HepG2 (cell line): ENCODE data around the gene GPR37L1. TPM values are rescaled to one million over a fixed set of nuclear protein-coding genes. Genes with fewer than 3 reads are reported as not detected.

ENCODE experiments used
- CREB1 ChIP-seq, 2 experiments: fragments of 450-650 bp in 1 of 2; IDR thresholded peaks; 2 replicates each; pipeline ENCODE4 v1.6.1; 2016 to 2017; ENCODE audit warnings: control low read depth in 1 of 2, mild to moderate bottlenecking in 1 of 2, missing compliant biosample characterization in 1 of 2, missing genetic modification characterization in 1 of 2
- ELF4 ChIP-seq: sonication (generic); formaldehyde crosslinking; IDR thresholded peaks from 2 replicates; pipeline ENCODE4 v1.5.0; 2020; ENCODE audit warnings: missing genetic modification reagents, mild to moderate bottlenecking, moderate library complexity, borderline replicate concordance
- KAT7 ChIP-seq: IDR thresholded peaks from 2 replicates; pipeline ENCODE4 v1.6.1; 2018; ENCODE audit warnings: borderline replicate concordance, missing compliant biosample characterization
- PHF20 ChIP-seq: sonication (generic); formaldehyde crosslinking; IDR thresholded peaks from 2 replicates; pipeline ENCODE4 v1.5.0; 2020; ENCODE audit warnings: mild to moderate bottlenecking, missing genetic modification reagents
- SMC3 ChIP-seq: IDR thresholded peaks from 2 replicates; pipeline ENCODE4 v1.6.1; 2011; ENCODE audit warnings: low read length, improper control_type of control experiment
- SP5 ChIP-seq: IDR thresholded peaks from 2 replicates; pipeline ENCODE4 v1.6.1; 2016; ENCODE audit warnings: low read depth, borderline replicate concordance
- SSRP1 ChIP-seq: IDR thresholded peaks from 2 replicates; pipeline ENCODE4 v1.6.1; 2016; ENCODE audit warnings: control low read depth
- STAG1 ChIP-seq: sonication (generic); formaldehyde crosslinking; IDR thresholded peaks from 2 replicates; pipeline ENCODE4 v1.4.0; 2020; ENCODE audit warnings: missing genetic modification reagents
- ZFYVE20 ChIP-seq: sonication (generic); formaldehyde crosslinking; IDR thresholded peaks from 2 replicates; pipeline ENCODE4 v1.8.0; 2023; ENCODE audit warnings: low read depth, mild to moderate bottlenecking, moderate library complexity, missing genetic modification reagents, borderline replicate concordance
- polyA plus RNA-seq, 8 experiments: library from polyadenylated mRNA; depleted of rRNA in 3 of 8; stranded (reverse) in 7 of 8; unstranded in 1 of 8; fragments of >200 nt; fragmentation: Illumina TruSeq in 4 of 8; extraction: Trizol in 4 of 8; gene quantifications; 2 replicates each; pipeline versions ENCODE4 v1.2.1 to v1.2.3, GENCODE V29; 2011 to 2016; ENCODE audit warnings: low read depth in 4 of 8, missing spikeins in 1 of 8, mixed read lengths in 1 of 8; ENCODE audit not compliant: insufficient read depth in 1 of 8
- total RNA-seq, 5 experiments: library from RNA; depleted of rRNA; stranded (reverse); fragments of >200 nt; fragmentation: Illumina TruSeq; extraction: Trizol; gene quantifications; 2 replicates each; pipeline ENCODE4 v1.2.3, GENCODE V29; 2016; ENCODE audit warnings: low read depth in 1 of 5
- TF ChIP-seq, protein P1 (sequence below): sonication (generic); formaldehyde crosslinking; IDR thresholded peaks from 2 replicates; pipeline ENCODE4 v1.4.0; 2020; ENCODE audit warnings: missing genetic modification reagents, borderline replicate concordance
- TF ChIP-seq, protein P2 (sequence below): sonication (generic); formaldehyde crosslinking; conservative IDR thresholded peaks from 2 replicates; pipeline ENCODE4 v1.4.0; 2020; ENCODE audit warnings: missing genetic modification reagents
- TF ChIP-seq, protein P3 (sequence below): sonication (generic); formaldehyde crosslinking; IDR thresholded peaks from 2 replicates; pipeline ENCODE4 v1.4.0; 2020; ENCODE audit warnings: missing genetic modification reagents; ENCODE audit errors: not compliant biosample characterization
- TF ChIP-seq, protein P4 (sequence below): sonication (generic); formaldehyde crosslinking; IDR thresholded peaks from 2 replicates; pipeline ENCODE4 v1.5.0; 2020; ENCODE audit warnings: mild to moderate bottlenecking, missing genetic modification reagents

The GPR37L1 gene
- total and polyA plus RNA-seq, 2 of the 13 experiments (the other 11 are each of a cell fraction or from before 2014, with no cell fraction given), result 0.13 TPM; not detected in 1

DNA sequence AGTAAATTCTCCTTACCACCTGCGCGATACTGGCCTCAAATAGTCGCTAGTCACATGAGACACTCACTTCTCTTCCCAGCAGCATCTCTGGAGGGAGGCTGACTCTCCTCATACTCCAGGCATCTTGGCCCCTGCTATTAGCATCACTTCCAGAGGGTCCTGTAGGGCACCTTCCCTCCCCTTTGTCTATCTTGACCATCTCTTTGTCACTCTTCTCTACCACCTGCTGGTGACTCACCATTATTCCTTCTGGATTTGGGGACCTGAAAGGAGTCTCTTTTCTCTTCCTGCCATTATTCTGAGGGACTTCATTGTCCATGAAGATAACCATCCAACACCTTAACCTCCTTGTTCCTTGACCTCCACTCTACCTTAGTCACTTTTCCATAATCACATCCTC is 31.7 kb upstream of the GPR37L1 start (continued):
- TF ChIP-seq, protein P1, sequence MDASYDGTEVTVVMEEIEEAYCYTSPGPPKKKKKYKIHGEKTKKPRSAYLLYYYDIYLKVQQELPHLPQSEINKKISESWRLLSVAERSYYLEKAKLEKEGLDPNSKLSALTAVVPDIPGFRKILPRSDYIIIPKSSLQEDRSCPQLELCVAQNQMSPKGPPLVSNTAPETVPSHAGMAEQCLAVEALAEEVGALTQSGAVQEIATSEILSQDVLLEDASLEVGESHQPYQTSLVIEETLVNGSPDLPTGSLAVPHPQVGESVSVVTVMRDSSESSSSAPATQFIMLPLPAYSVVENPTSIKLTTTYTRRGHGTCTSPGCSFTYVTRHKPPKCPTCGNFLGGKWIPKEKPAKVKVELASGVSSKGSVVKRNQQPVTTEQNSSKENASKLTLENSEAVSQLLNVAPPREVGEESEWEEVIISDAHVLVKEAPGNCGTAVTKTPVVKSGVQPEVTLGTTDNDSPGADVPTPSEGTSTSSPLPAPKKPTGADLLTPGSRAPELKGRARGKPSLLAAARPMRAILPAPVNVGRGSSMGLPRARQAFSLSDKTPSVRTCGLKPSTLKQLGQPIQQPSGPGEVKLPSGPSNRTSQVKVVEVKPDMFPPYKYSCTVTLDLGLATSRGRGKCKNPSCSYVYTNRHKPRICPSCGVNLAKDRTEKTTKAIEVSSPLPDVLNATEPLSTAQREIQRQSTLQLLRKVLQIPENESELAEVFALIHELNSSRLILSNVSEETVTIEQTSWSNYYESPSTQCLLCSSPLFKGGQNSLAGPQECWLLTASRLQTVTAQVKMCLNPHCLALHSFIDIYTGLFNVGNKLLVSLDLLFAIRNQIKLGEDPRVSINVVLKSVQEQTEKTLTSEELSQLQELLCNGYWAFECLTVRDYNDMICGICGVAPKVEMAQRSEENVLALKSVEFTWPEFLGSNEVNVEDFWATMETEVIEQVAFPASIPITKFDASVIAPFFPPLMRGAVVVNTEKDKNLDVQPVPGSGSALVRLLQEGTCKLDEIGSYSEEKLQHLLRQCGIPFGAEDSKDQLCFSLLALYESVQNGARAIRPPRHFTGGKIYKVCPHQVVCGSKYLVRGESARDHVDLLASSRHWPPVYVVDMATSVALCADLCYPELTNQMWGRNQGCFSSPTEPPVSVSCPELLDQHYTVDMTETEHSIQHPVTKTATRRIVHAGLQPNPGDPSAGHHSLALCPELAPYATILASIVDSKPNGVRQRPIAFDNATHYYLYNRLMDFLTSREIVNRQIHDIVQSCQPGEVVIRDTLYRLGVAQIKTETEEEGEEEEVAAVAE (CRISPR knock-in tag), result no peak
- TF ChIP-seq KAT7 (CRISPR knock-in tag), result no peak
- TF ChIP-seq SMC3, result peak; percentile 80
- TF ChIP-seq STAG1 (CRISPR knock-in tag), result peak; percentile 79
- TF ChIP-seq, protein P2, sequence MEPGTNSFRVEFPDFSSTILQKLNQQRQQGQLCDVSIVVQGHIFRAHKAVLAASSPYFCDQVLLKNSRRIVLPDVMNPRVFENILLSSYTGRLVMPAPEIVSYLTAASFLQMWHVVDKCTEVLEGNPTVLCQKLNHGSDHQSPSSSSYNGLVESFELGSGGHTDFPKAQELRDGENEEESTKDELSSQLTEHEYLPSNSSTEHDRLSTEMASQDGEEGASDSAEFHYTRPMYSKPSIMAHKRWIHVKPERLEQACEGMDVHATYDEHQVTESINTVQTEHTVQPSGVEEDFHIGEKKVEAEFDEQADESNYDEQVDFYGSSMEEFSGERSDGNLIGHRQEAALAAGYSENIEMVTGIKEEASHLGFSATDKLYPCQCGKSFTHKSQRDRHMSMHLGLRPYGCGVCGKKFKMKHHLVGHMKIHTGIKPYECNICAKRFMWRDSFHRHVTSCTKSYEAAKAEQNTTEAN, result no peak
- TF ChIP-seq CREB1 (IDR thresholded peaks at IDR 0.05), result 0 out of 2 replicates have a peak, but pooled peaks have one; percentile 37
- no peak for TF ChIP-seq CREB1 (CRISPR knock-in tag; IDR thresholded peaks at IDR 0.05)
- TF ChIP-seq, protein P3, sequence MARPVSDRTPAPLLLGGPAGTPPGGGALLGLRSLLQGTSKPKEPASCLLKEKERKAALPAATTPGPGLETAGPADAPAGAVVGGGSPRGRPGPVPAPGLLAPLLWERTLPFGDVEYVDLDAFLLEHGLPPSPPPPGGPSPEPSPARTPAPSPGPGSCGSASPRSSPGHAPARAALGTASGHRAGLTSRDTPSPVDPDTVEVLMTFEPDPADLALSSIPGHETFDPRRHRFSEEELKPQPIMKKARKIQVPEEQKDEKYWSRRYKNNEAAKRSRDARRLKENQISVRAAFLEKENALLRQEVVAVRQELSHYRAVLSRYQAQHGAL (CRISPR knock-in tag), result no peak
- no peak for TF ChIP-seq PHF20 (CRISPR knock-in tag)
- no peak for TF ChIP-seq ELF4
- 0 out of 2 replicates have a peak, but pooled peaks have one; percentile 22 for TF ChIP-seq SP5 (CRISPR knock-in tag)
- TF ChIP-seq, protein P4, sequence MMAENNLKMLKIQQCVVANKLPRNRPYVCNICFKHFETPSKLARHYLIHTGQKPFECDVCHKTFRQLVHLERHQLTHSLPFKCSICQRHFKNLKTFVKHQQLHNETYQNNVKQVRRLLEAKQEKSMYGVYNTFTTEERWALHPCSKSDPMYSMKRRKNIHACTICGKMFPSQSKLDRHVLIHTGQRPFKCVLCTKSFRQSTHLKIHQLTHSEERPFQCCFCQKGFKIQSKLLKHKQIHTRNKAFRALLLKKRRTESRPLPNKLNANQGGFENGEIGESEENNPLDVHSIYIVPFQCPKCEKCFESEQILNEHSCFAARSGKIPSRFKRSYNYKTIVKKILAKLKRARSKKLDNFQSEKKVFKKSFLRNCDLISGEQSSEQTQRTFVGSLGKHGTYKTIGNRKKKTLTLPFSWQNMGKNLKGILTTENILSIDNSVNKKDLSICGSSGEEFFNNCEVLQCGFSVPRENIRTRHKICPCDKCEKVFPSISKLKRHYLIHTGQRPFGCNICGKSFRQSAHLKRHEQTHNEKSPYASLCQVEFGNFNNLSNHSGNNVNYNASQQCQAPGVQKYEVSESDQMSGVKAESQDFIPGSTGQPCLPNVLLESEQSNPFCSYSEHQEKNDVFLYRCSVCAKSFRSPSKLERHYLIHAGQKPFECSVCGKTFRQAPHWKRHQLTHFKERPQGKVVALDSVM (CRISPR knock-in tag), result 0 out of 2 replicates have a peak, but pooled peaks have one; percentile 4
- no peak for TF ChIP-seq ZFYVE20 (CRISPR knock-in tag)
- no peak for TF ChIP-seq SSRP1
